Hair follicular keratinocyte (primary cell): Measurements from ENCODE around the gene ZNF385C. TPM values are rescaled to one million over a fixed set of nuclear protein-coding genes. Genes with fewer than 3 reads are reported as not detected.

Experiments used
- total RNA-seq: library from RNA; depleted of rRNA; stranded (reverse); fragments of >200 nt; gene quantifications from 2 replicates; pipeline ENCODE4 v1.2.3, GENCODE V29; 2015

Gene ZNF385C
- total RNA-seq: 0.08 TPM in 1 of 2 replicates, not detected in the other

GRCh38 chr17:42097691-42098631, at the start of gene ZNF385C:
Gene ZNF385C (minus strand): TSS chr17:42098473. CDS start chr17:42063056, 35,417 bp downstream.

DNA sequence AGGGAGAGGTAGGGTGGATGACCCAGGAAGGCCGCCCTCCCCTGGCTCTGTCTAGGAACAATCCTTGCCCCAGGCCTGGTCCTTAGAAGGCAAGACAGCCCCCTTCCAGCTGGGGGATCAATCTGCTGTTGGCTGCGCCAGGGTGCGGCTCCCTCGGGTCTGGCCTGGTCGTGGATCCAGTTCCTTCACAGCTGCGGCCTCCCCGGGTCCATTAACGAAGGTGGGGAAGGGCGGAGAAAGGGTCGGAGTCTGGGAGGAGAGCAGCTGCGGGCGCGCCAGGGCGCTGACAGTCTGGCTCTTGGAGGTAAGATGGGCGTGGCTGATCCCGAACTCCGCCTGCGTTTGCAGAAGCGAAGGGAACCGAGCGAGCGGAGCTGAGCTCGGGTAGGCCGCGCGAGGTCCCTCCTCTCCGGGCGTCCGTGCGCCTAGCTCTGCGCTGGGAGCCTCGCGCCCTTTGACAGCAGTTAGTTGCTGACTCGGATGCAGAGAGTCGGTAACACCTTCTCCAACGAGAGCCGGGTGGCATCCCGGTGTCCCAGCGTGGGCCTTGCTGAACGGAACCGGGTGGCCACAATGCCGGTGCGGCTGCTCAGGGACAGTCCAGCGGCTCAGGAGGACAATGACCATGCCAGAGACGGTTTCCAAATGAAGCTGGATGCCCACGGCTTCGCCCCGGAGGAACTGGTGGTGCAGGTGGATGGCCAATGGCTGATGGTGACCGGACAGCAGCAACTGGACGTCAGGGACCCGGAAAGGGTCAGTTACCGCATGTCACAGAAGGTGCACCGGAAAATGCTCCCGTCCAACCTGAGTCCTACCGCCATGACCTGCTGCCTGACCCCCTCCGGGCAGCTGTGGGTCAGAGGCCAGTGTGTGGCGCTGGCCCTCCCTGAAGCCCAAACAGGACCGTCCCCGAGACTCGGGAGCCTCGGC, 24.4 kb upstream of the ZNF385C start, which contains the start of gene HSPB9:
Gene HSPB9 (plus strand): TSS at position 434 of the 933 bp plus-strand sequence. CDS start 47 bp downstream, at position 481.

GRCh38 chr17:42120770-42121769, 22.8 kb upstream of the ZNF385C start, which contains the start of gene KAT2A:
Gene KAT2A (minus strand): TSS chr17:42121367. CDS start chr17:42121304, 63 bp downstream.

GRCh38 chr17:42112552-42113176, 14.4 kb upstream of the ZNF385C start, which contains the start of gene DHX58:
Gene DHX58 (minus strand): TSS chr17:42112714. CDS start chr17:42111892, 822 bp downstream.

GRCh38 chr17:42050393-42051012, 47.8 kb downstream of the ZNF385C start, which contains the start of gene C17orf113:
Gene C17orf113 (minus strand): TSS chr17:42050601. CDS start chr17:42043376, 7,225 bp downstream.

GRCh38 chr17:42019509-42020404, 78.5 kb downstream of the ZNF385C start, which contains the start of gene NKIRAS2:
Gene NKIRAS2 (plus strand): TSS chr17:42020090. CDS start chr17:42021578, 1,488 bp downstream.

DNA sequence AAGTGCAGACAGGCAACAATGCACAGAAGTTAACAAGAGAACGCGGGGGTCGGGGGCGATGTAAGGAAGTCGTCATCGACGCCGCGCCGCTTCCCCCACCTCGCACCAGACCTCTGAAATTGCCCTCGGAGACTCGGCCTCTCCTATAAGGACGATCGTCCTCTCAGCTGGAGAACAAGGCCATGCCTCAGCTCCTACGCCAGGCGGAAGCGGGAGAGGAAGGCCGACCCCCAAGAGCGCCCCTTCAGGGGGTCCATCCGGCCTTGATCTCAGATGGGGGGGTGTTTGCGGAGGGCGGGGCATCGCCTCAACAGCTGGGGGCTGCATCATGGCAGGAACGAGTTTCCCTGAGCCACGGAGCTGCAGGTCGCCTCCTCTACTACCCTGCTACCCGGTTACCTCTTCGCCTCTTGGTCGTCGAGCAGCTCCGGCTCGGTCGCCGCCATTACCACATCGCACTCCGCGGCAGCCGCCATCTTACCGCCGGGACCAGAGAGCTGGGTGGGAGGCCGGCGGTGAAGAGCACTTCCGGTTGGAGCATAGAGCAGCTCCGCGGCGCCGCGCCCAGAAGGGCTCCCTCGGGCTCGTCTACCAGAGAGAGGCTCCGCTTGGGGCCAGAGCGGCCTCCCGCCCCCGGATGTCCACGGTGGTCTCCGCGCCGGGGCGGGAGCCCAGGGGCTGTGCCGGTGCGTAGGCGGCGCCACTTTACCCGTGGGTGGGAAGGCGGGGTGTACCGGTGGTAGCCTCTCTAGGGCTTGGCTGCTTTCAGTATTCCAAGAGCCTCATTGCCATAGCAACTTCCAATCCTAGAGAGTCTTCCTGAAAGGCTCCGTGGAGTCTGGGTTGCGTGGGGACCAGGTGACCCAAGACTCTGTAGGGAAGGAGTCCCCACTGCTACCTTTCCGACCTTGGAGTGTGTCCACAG, 81.1 kb downstream of the ZNF385C start, which contains the start of gene DNAJC7:
Gene DNAJC7 (minus strand): TSS at position 499 of the 925 bp plus-strand sequence. CDS start 23 bp downstream, at position 476.

Other genes with a start within 250 kb of the ZNF385C start
- gene KLHL11, start 233.1 kb downstream of the ZNF385C start, total RNA-seq: 13.3 and 15.9 TPM in 2 replicates
- gene ACLY, start 179.5 kb downstream of the ZNF385C start, total RNA-seq: 279 and 333 TPM in 2 replicates
- 0.39 and 1.6 TPM in 2 replicates for gene ODAD4, start 167.9 kb downstream of the ZNF385C start, total RNA-seq
- 27.3 and 38.2 TPM in 2 replicates for gene CNP, start 131.7 kb downstream of the ZNF385C start, total RNA-seq
- gene DNAJC7, start 81.0 kb downstream of the ZNF385C start, total RNA-seq: 47.7 and 63.7 TPM in 2 replicates
- 34.1 and 34.4 TPM in 2 replicates for gene NKIRAS2, start 78.4 kb downstream of the ZNF385C start, total RNA-seq
- 0.16 and 0.38 TPM in 2 replicates for gene C17orf113, start 47.9 kb downstream of the ZNF385C start, total RNA-seq
- gene DHX58, start 14.2 kb upstream of the ZNF385C start, total RNA-seq: 4.9 and 11.5 TPM in 2 replicates
- 10.3 and 16.9 TPM in 2 replicates for gene KAT2A, start 22.9 kb upstream of the ZNF385C start, total RNA-seq
- gene HSPB9, start 24.3 kb upstream of the ZNF385C start, total RNA-seq: not detected in 2 replicates
- gene RAB5C, start 56.5 kb upstream of the ZNF385C start, total RNA-seq: 91.1 and 101 TPM in 2 replicates
- gene KCNH4, start 82.7 kb upstream of the ZNF385C start, total RNA-seq: not detected in 2 replicates
- gene HCRT, start 87.0 kb upstream of the ZNF385C start, total RNA-seq: not detected in 2 replicates
- gene GHDC, start 96.0 kb upstream of the ZNF385C start, total RNA-seq: 13.3 and 13.9 TPM in 2 replicates
- 11.4 and 13.1 TPM in 2 replicates for gene STAT5B, start 177.9 kb upstream of the ZNF385C start, total RNA-seq
- 2.0 and 5.5 TPM in 2 replicates for gene STAT5A, start 190.0 kb upstream of the ZNF385C start, total RNA-seq